Activated CD8-positive, alpha-beta T cell treated with anti-CD3 and anti-CD28 coated beads for 36 hours (primary cell): ENCODE results near the gene ADORA2B. TPM values are rescaled to one million over a fixed set of nuclear protein-coding genes. Genes with fewer than 3 reads are reported as not detected.

ENCODE experiments used
- ATAC-seq: fragments of 200-7000 bp; cut with Tn5 transposase; one replicate; pipeline ENCODE4 v1.10.0; 2021; ENCODE audit warnings: mild to moderate bottlenecking, moderate library complexity
- CTCF ChIA-PET: fragments of 350-600 bp; sonication (Branson Sonifier 250); formaldehyde crosslinking; loops from one replicate; lab custom pipeline; 2021; ENCODE audit warnings: antibody characterized with exemption; lab: Charles Lee
- POLR2A ChIA-PET: fragments of 350-600 bp; sonication (Branson Sonifier 250); formaldehyde crosslinking; loops from one replicate; lab custom pipeline; 2021; ENCODE audit warnings: antibody characterized with exemption; lab: Charles Lee
- DNase-seq: peaks from one replicate; pipeline ENCODE4 v3.0.0-alpha.2; 2020
- H3K27ac Mint-ChIP-seq: one replicate; pipeline ENCODE4 v1.8.0; 2021; ENCODE audit warnings: mild to moderate bottlenecking, mixed read lengths
- H3K27me3 Mint-ChIP-seq: one replicate; pipeline ENCODE4 v1.8.0; 2021; ENCODE audit warnings: mixed read lengths
- H3K36me3 Mint-ChIP-seq: one replicate; pipeline ENCODE4 v1.8.0; 2021; ENCODE audit warnings: low read depth, mixed read lengths
- H3K4me1 Mint-ChIP-seq: one replicate; pipeline ENCODE4 v1.8.0; 2021; ENCODE audit warnings: low read depth, mixed read lengths
- H3K4me3 Mint-ChIP-seq: one replicate; pipeline ENCODE4 v1.8.0; 2021; ENCODE audit warnings: mild to moderate bottlenecking, moderate library complexity, mixed read lengths
- H3K9me3 Mint-ChIP-seq: one replicate; pipeline ENCODE4 v1.8.0; 2021; ENCODE audit warnings: mixed read lengths
- intact Hi-C: fragments of 100-400 bp; cut with micrococcal nuclease; formaldehyde crosslinking; loops from one replicate; pipeline ENCODE4 v1.10.0; 2022
- total RNA-seq, 2 experiments: library from RNA; stranded (reverse); gene quantifications; one replicate each; pipeline ENCODE4 v1.2.3, GENCODE V29; 2021
- TF ChIP-seq, protein P1 (sequence below): fragments of 200-600 bp; IDR thresholded peaks from one replicate; pipeline ENCODE4 v1.8.0; 2022; ENCODE audit warnings: antibody characterized with exemption, mild to moderate bottlenecking

The ADORA2B gene
- total RNA-seq, 2 experiments from 2014 or later: 4.2 to 5.4 TPM

GRCh38 chr17:15999141-15999973 lies 54.4 kb downstream of the ADORA2B start, which contains the start of the genes TTC19 and ZSWIM7:
TSS of gene TTC19 (plus strand) at chr17:15999824. CDS start at chr17:15999849, 25 bp downstream.
TSS of gene ZSWIM7 (minus strand) at chr17:15999704. CDS start at chr17:15999594, 110 bp downstream.
- H3K4me3 Mint-ChIP-seq: peak within 1 kb of the TSS; percentile 96
- H3K27ac Mint-ChIP-seq: peak within 1 kb of the TSS; percentile 96
- H3K9me3 Mint-ChIP-seq: peaks cover 9% of the 10 kb centered on the region
- ATAC-seq (peak; percentile 89), DNase-seq (peak; percentile 97)
- peaks cover 40% of the 10 kb centered on the region for H3K36me3 Mint-ChIP-seq
- ChIA-PET CTCF (interaction anchor here (0.7 to 1.8 kb wide), 10 partner anchors 10 to 171 kb away, joined by 3 to 10 read pairs (median 3); partner anchors contain the start of gene ADORA2B), POLR2A (interaction anchor here (0.6 to 2.5 kb wide), 16 partner anchors 8 to 1307 kb away, joined by 3 to 22 read pairs (median 3); partner anchors contain the start of genes ADORA2B and UBB)
- TF ChIP-seq, protein P1, sequence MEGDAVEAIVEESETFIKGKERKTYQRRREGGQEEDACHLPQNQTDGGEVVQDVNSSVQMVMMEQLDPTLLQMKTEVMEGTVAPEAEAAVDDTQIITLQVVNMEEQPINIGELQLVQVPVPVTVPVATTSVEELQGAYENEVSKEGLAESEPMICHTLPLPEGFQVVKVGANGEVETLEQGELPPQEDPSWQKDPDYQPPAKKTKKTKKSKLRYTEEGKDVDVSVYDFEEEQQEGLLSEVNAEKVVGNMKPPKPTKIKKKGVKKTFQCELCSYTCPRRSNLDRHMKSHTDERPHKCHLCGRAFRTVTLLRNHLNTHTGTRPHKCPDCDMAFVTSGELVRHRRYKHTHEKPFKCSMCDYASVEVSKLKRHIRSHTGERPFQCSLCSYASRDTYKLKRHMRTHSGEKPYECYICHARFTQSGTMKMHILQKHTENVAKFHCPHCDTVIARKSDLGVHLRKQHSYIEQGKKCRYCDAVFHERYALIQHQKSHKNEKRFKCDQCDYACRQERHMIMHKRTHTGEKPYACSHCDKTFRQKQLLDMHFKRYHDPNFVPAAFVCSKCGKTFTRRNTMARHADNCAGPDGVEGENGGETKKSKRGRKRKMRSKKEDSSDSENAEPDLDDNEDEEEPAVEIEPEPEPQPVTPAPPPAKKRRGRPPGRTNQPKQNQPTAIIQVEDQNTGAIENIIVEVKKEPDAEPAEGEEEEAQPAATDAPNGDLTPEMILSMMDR: no peak
- intact Hi-C loops: loop anchor here (5.0 kb wide), 1 partner anchor 42 kb away; no protein-coding TSS in a partner anchor
- H3K4me1 Mint-ChIP-seq: peaks cover 28% of the 10 kb centered on the region
- H3K27me3 Mint-ChIP-seq: no peaks in the 10 kb centered on the region

- POLR2A ChIA-PET: interaction anchor here (0.6 to 2.5 kb wide), 13 partner anchors 7 to 383 kb away, joined by 3 to 22 read pairs (median 4); partner anchors contain the start of genes ADORA2B and UBB
- peak overlapping the region; percentile 92 for H3K27ac Mint-ChIP-seq
- H3K27me3 Mint-ChIP-seq: no peaks in the 10 kb centered on the region
- H3K4me1 Mint-ChIP-seq: peaks cover 28% of the 10 kb centered on the region
- peaks cover 46% of the 10 kb centered on the region for H3K36me3 Mint-ChIP-seq
- peak; percentile 49 for DNase-seq
- H3K9me3 Mint-ChIP-seq: peaks cover 9% of the 10 kb centered on the region
- intact Hi-C loops: loop anchor here (5.0 to 10.0 kb wide), 2 partner anchors 43 to 175 kb away; no protein-coding TSS in a partner anchor
- peak overlapping the region; percentile 96 for H3K4me3 Mint-ChIP-seq
- CTCF ChIA-PET: interaction anchor here (0.8 to 1.8 kb wide), 6 partner anchors 9 to 172 kb away, joined by 3 to 10 read pairs (median 3); partner anchors contain the start of gene ADORA2B
- no peak for ATAC-seq
- TF ChIP-seq, protein P1: no peak
Observed at GRCh38 chr17:15999974-16000827, 55.3 kb downstream of the ADORA2B start.

- Mint-ChIP-seq H3K9me3 (peaks cover 9% of the 10 kb centered on the region), H3K27ac (peak overlapping the region; percentile 92), H3K4me3 (peak overlapping the region; percentile 96), H3K27me3 (no peaks in the 10 kb centered on the region), H3K4me1 (peaks cover 30% of the 10 kb centered on the region), H3K36me3 (peaks cover 57% of the 10 kb centered on the region)
- ChIA-PET CTCF (interaction anchor here (0.6 kb wide), 1 partner anchor 13 kb away, joined by 3 read pairs; no protein-coding TSS in a partner anchor), POLR2A (interaction anchor here (0.6 to 2.5 kb wide), 6 partner anchors 10 to 46 kb away, joined by 3 to 9 read pairs (median 4); no protein-coding TSS in a partner anchor)
- intact Hi-C loops: loop anchor here (10.0 kb wide), 1 partner anchor 177 kb away; no protein-coding TSS in a partner anchor
- TF ChIP-seq, protein P1: no peak
- ATAC-seq (no peak), DNase-seq (peak; percentile 11)
Observed at GRCh38 chr17:16001226-16001897, 56.4 kb downstream of the ADORA2B start.

GRCh38 chr17:16002708-16003260 lies 57.9 kb downstream of the ADORA2B start:
- Mint-ChIP-seq H3K27me3 (no peaks in the 10 kb centered on the region), H3K27ac (no peak overlapping the region), H3K4me1 (peaks cover 35% of the 10 kb centered on the region), H3K36me3 (peaks cover 64% of the 10 kb centered on the region), H3K4me3 (no peak overlapping the region), H3K9me3 (peaks cover 9% of the 10 kb centered on the region)
- ATAC-seq (no peak), DNase-seq (no peak)
- CTCF ChIA-PET: interaction anchor here (1.0 kb wide), 1 partner anchor 58 kb away, joined by 3 read pairs; the partner anchor contains the start of gene ADORA2B
- intact Hi-C loops: loop anchor here (10.0 kb wide), 1 partner anchor 178 kb away; no protein-coding TSS in a partner anchor
- POLR2A ChIA-PET: interaction anchor here (0.7 kb wide), 2 partner anchors 19 to 423 kb away, joined by 3 read pairs; no protein-coding TSS in a partner anchor
- TF ChIP-seq, protein P1: no peak
